Memory B cell (primary cell): ENCODE data around the gene MED8.

Experiments used
- ATAC-seq: fragments of 150-1000 bp; cut with Tn5 transposase; 2 replicates; pipeline ENCODE4 v1.10.0; 2021; ENCODE audit warnings: low read depth, mild to moderate bottlenecking, moderate library complexity
- DNase-seq, 2 donors: peaks; one replicate each; pipeline ENCODE4 v3.0.0; 2022; ENCODE audit warnings: low spot score in 2 of 2
- H3K27ac Mint-ChIP-seq: one replicate; pipeline ENCODE4 v1.8.0; 2022; ENCODE audit warnings: mild to moderate bottlenecking, moderate library complexity, mixed read lengths
- H3K27me3 Mint-ChIP-seq: one replicate; pipeline ENCODE4 v1.8.0; 2022; ENCODE audit warnings: mixed read lengths
- H3K36me3 Mint-ChIP-seq: one replicate; pipeline ENCODE4 v1.8.0; 2022; ENCODE audit warnings: mild to moderate bottlenecking, mixed read lengths
- H3K4me1 Mint-ChIP-seq: one replicate; pipeline ENCODE4 v1.8.0; 2022; ENCODE audit warnings: mixed read lengths
- H3K4me3 Mint-ChIP-seq: one replicate; pipeline ENCODE4 v1.8.0; 2022; ENCODE audit warnings: mild to moderate bottlenecking, moderate library complexity, mixed read lengths
- H3K9me3 Mint-ChIP-seq: one replicate; pipeline ENCODE4 v1.8.0; 2022; ENCODE audit warnings: mixed read lengths

The MED8 gene

DNA sequence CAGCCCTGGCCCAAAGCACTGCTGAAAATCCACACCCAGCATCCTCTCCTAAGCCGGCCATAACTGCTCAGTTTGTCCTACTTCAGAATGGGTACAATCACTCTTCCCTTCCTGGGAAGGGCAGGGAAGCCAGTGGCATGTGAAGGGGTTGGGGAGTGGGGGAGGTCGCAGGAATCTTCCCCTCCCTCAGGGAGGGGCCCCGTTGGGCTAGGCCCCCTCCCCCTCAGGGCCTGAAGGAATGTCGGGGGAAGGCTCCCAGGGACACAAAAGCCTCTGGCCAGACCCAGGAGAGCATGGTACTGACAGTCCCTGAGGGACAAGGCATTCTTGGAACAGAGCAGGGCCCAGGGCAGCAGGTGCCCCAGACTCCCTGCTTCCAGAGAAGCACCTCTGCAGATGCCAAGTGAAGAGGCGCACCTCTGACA is 23.0 kb downstream of the MED8 start:
- H3K4me1 Mint-ChIP-seq, result peaks cover 37% of the 10 kb centered on the region
- DNase-seq (no peak), ATAC-seq (no peak)
- no peaks in the 10 kb centered on the region for H3K9me3 Mint-ChIP-seq
- peak overlapping the region; percentile 90 for H3K27ac Mint-ChIP-seq
- H3K36me3 Mint-ChIP-seq, result peaks cover 26% of the 10 kb centered on the region
- H3K27me3 Mint-ChIP-seq, result no peaks in the 10 kb centered on the region
- peak overlapping the region; percentile 89 for H3K4me3 Mint-ChIP-seq

- peaks cover 30% of the 10 kb centered on the region for H3K36me3 Mint-ChIP-seq
- ATAC-seq, result no peak
- no peak for DNase-seq
- peak overlapping the region; percentile 21 for H3K4me3 Mint-ChIP-seq
- no peaks in the 10 kb centered on the region for H3K27me3 Mint-ChIP-seq
- peak overlapping the region; percentile 90 for H3K27ac Mint-ChIP-seq
- H3K9me3 Mint-ChIP-seq, result no peaks in the 10 kb centered on the region
- H3K4me1 Mint-ChIP-seq, result peaks cover 37% of the 10 kb centered on the region
Observed at GRCh38 chr1:43366179-43366578, 23.4 kb downstream of the MED8 start.

GRCh38 chr1:43365678-43366077 is 23.9 kb downstream of the MED8 start:
- H3K4me3 Mint-ChIP-seq, result peak overlapping the region; percentile 19
- DNase-seq (no peak), ATAC-seq (no peak)
- H3K4me1 Mint-ChIP-seq, result peaks cover 34% of the 10 kb centered on the region
- H3K36me3 Mint-ChIP-seq, result peaks cover 30% of the 10 kb centered on the region
- no peaks in the 10 kb centered on the region for H3K27me3 Mint-ChIP-seq
- H3K27ac Mint-ChIP-seq, result peak overlapping the region; percentile 90
- no peaks in the 10 kb centered on the region for H3K9me3 Mint-ChIP-seq

- Mint-ChIP-seq H3K4me3 (no peak overlapping the region), H3K9me3 (no peaks in the 10 kb centered on the region), H3K27me3 (no peaks in the 10 kb centered on the region), H3K27ac (peak overlapping the region; percentile 14), H3K36me3 (peaks cover 30% of the 10 kb centered on the region), H3K4me1 (peaks cover 33% of the 10 kb centered on the region)
- ATAC-seq (no peak), DNase-seq (no peak)
Observed at GRCh38 chr1:43363935-43364525, 25.6 kb downstream of the MED8 start.

DNA sequence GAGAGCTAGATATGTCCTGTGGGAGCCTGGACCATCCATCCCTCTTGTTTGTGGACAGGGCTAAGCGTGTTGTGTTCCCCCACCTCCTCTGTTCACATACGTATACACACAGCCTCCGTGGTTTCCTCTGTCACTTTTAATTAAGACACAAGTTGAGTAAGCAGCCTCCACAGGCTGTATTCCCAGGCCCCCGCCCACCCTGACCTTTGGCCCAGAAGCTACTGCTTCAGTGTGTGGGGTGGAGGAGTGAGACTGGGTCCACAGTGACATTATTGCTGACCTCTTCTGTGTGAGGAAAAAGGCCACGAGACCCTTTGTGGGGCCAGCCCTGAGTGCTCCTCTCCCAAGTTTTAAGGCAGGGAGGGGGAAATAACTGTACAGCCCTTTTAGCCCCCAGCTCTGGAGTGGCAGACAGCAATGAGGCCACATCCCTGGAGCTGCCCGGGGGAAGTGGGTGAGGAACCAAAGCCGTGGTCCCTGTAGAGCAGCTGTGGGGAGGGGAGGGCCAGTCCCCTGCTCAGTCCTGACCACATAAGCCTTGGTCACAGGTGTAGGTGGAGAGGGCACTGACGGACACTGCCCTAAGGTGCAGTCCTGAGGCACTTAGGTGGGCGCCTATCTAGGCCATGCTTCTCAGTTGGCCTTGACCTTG is 26.2 kb downstream of the MED8 start:
- H3K27me3 Mint-ChIP-seq, result no peaks in the 10 kb centered on the region
- peaks cover 30% of the 10 kb centered on the region for H3K36me3 Mint-ChIP-seq
- H3K4me1 Mint-ChIP-seq, result peaks cover 27% of the 10 kb centered on the region
- no peak overlapping the region for H3K4me3 Mint-ChIP-seq
- ATAC-seq (no peak), DNase-seq (no peak)
- H3K27ac Mint-ChIP-seq, result peak overlapping the region; percentile 14
- H3K9me3 Mint-ChIP-seq, result no peaks in the 10 kb centered on the region

DNA sequence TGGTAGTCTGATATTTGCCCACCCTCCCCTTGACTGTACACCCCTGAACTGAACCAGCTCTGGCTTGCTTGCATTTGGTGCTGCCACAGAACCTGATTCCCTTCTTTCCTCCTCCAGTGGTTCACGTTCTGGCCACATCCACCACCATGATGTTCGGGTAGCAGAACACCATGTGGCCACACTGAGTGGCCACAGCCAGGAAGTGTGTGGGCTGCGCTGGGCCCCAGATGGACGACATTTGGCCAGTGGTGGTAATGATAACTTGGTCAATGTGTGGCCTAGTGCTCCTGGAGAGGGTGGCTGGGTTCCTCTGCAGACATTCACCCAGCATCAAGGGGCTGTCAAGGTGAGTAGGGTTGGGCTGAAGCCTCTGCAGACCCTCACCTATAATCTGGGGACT is 29.0 kb downstream of the MED8 start:
- ATAC-seq, result no peak
- no peak for DNase-seq
- H3K27me3 Mint-ChIP-seq, result no peaks in the 10 kb centered on the region
- H3K4me1 Mint-ChIP-seq, result peaks cover 19% of the 10 kb centered on the region
- no peaks in the 10 kb centered on the region for H3K9me3 Mint-ChIP-seq
- no peak overlapping the region for H3K4me3 Mint-ChIP-seq
- peaks cover 28% of the 10 kb centered on the region for H3K36me3 Mint-ChIP-seq
- no peak overlapping the region for H3K27ac Mint-ChIP-seq

GRCh38 chr1:43359696-43360095 is 29.9 kb downstream of the MED8 start:
- H3K27me3 Mint-ChIP-seq, result no peaks in the 10 kb centered on the region
- ATAC-seq (no peak), DNase-seq (no peak)
- H3K4me1 Mint-ChIP-seq, result peaks cover 12% of the 10 kb centered on the region
- H3K36me3 Mint-ChIP-seq, result peaks cover 27% of the 10 kb centered on the region
- H3K27ac Mint-ChIP-seq, result no peak overlapping the region
- peak overlapping the region; percentile 68 for H3K4me3 Mint-ChIP-seq
- no peaks in the 10 kb centered on the region for H3K9me3 Mint-ChIP-seq

GRCh38 chr1:43358746-43359693 is 30.6 kb downstream of the MED8 start, which contains the start of gene CDC20:
TSS of gene CDC20 (plus strand) at chr1:43358981. CDS start at chr1:43359216, 235 bp downstream.
- ATAC-seq, result peak; percentile 99
- peak within 1 kb of the TSS; percentile 79 for H3K4me3 Mint-ChIP-seq
- DNase-seq, result peak; percentile 96 to 97
- peak within 1 kb of the TSS; percentile 5 for H3K27ac Mint-ChIP-seq
- no peaks in the 10 kb centered on the region for H3K9me3 Mint-ChIP-seq
- H3K36me3 Mint-ChIP-seq, result peaks cover 24% of the 10 kb centered on the region
- no peaks in the 10 kb centered on the region for H3K27me3 Mint-ChIP-seq
- peaks cover 11% of the 10 kb centered on the region for H3K4me1 Mint-ChIP-seq

DNA sequence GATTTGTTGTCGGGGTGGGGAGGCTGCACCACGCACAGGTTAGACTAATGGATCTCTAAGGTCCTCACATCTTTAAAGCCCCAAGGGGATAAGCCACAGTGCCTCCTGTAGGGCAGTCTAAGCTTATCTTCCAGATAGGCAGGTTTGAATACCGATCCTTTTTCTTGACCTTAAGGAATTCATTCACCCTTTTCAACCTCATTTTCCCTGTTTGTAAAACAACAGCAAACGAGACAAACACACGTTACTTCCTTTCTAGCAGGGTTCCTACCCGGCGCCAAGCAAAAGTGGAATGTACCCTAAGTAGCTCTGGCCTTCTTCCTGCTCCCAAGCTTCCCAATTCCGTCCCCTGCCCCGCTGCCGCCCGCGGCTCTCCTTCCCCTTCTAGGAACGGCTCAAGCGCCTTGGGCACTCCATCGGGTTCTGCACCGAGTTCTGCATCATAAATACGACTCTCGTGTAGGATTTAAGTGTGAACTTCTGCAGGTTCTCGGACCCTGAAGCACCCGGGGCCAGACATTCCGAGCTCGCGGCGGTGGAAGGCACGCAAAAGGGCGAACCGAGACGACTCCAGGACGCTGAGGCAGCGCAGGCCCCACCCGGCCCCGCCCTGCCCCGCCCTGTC is 31.4 kb downstream of the MED8 start:
- H3K27ac Mint-ChIP-seq, result peak overlapping the region; percentile 5
- peak overlapping the region; percentile 79 for H3K4me3 Mint-ChIP-seq
- H3K36me3 Mint-ChIP-seq, result peaks cover 21% of the 10 kb centered on the region
- DNase-seq (no peak), ATAC-seq (peak; percentile 22)
- H3K4me1 Mint-ChIP-seq, result peaks cover 8% of the 10 kb centered on the region
- no peaks in the 10 kb centered on the region for H3K27me3 Mint-ChIP-seq
- no peaks in the 10 kb centered on the region for H3K9me3 Mint-ChIP-seq

- H3K4me1 Mint-ChIP-seq, result peaks cover 8% of the 10 kb centered on the region
- ATAC-seq (no peak), DNase-seq (no peak)
- H3K27ac Mint-ChIP-seq, result no peak overlapping the region
- peaks cover 13% of the 10 kb centered on the region for H3K36me3 Mint-ChIP-seq
- no peak overlapping the region for H3K4me3 Mint-ChIP-seq
- H3K27me3 Mint-ChIP-seq, result no peaks in the 10 kb centered on the region
- H3K9me3 Mint-ChIP-seq, result no peaks in the 10 kb centered on the region
Observed at GRCh38 chr1:43357251-43357650, 32.3 kb downstream of the MED8 start.

GRCh38 chr1:43354936-43355335 is 34.7 kb downstream of the MED8 start:
- Mint-ChIP-seq H3K4me1 (peaks cover 9% of the 10 kb centered on the region), H3K27me3 (no peaks in the 10 kb centered on the region), H3K36me3 (peaks cover 2% of the 10 kb centered on the region), H3K27ac (no peak overlapping the region), H3K4me3 (no peak overlapping the region), H3K9me3 (no peaks in the 10 kb centered on the region)
- ATAC-seq (no peak), DNase-seq (no peak)

GRCh38 chr1:43354471-43354870 is 35.1 kb downstream of the MED8 start:
- Mint-ChIP-seq H3K9me3 (no peaks in the 10 kb centered on the region), H3K27me3 (no peaks in the 10 kb centered on the region), H3K27ac (no peak overlapping the region), H3K4me3 (no peak overlapping the region), H3K4me1 (peaks cover 11% of the 10 kb centered on the region), H3K36me3 (peaks cover 2% of the 10 kb centered on the region)
- DNase-seq (no peak), ATAC-seq (no peak)

DNA sequence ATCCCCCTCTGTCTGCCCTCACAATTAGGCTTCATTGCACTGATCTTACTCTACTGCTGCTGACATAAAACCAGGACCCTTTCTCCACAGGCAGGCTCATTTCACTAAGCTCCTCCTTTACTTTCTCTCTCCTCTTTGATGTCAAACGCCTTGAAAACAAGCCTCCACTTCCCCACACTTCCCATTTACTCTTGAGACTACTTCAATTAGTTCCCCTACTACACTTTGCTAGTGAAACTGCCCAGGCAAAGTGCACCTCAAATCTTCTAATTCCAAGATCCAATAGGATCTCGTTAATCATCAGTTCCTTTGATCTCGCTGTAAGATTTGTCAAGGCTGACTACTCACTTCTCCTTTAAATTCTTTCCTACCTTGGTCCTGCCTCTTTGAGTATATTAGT is 36.7 kb downstream of the MED8 start:
- Mint-ChIP-seq H3K4me1 (peaks cover 7% of the 10 kb centered on the region), H3K4me3 (no peak overlapping the region), H3K27ac (peak overlapping the region; percentile 85), H3K9me3 (no peaks in the 10 kb centered on the region), H3K27me3 (no peaks in the 10 kb centered on the region), H3K36me3 (peaks cover 2% of the 10 kb centered on the region)
- ATAC-seq (no peak), DNase-seq (no peak)

- Mint-ChIP-seq H3K27ac (peak overlapping the region; percentile 85), H3K4me1 (peaks cover 7% of the 10 kb centered on the region), H3K36me3 (peaks cover 2% of the 10 kb centered on the region), H3K27me3 (no peaks in the 10 kb centered on the region), H3K9me3 (no peaks in the 10 kb centered on the region), H3K4me3 (no peak overlapping the region)
- ATAC-seq, result no peak
- no peak for DNase-seq
Observed at GRCh38 chr1:43352351-43352705, 37.3 kb downstream of the MED8 start.
